Activated T-cell treated with anti-CD3 and anti-CD28 coated beads, Interleukin-2, amount 50 U/mL, for 72 hours (primary cell): Measurements from ENCODE around the gene ETFBKMT. TPM values are rescaled to one million over a fixed set of nuclear protein-coding genes. Genes with fewer than 3 reads are reported as not detected.
"Not testable (repeated sequence)": the region's sequence is repeated elsewhere in the genome, so short reads cannot be mapped to it uniquely, and the experiment has no call there.

Experiments
- ATAC-seq, 2 donors: fragments of 150-1000 bp; cut with Tn5 transposase; replicated peaks in 1 of 2; 2 replicates each; pipeline ENCODE4 v1.10.0; 2021; ENCODE audit warnings: moderate library complexity in 2 of 2, mild to moderate bottlenecking in 1 of 2
- DNase-seq, 2 donors: peaks; one replicate each; pipeline ENCODE4 v3.0.0; 2021 to 2022; ENCODE audit warnings: mixed read lengths in 1 of 2
- H3K27ac Mint-ChIP-seq: one replicate; pipeline ENCODE4 v1.8.0; 2022; ENCODE audit warnings: mild to moderate bottlenecking, moderate library complexity, mixed read lengths
- H3K27me3 Mint-ChIP-seq: one replicate; pipeline ENCODE4 v1.8.0; 2022; ENCODE audit warnings: low read depth, mixed read lengths
- H3K36me3 Mint-ChIP-seq, 2 donors: one replicate each; pipeline ENCODE4 v1.8.0; 2022; ENCODE audit warnings: mixed read lengths in 2 of 2, mild to moderate bottlenecking in 1 of 2; ENCODE audit not compliant: insufficient read depth in 2 of 2
- H3K4me1 Mint-ChIP-seq: one replicate; pipeline ENCODE4 v1.8.0; 2022; ENCODE audit warnings: low read depth, mixed read lengths
- H3K4me3 Mint-ChIP-seq, 2 donors: one replicate each; pipeline ENCODE4 v1.8.0; 2022; ENCODE audit warnings: mild to moderate bottlenecking in 2 of 2, mixed read lengths in 2 of 2, moderate library complexity in 2 of 2
- H3K9me3 Mint-ChIP-seq, 2 donors: one replicate each; pipeline ENCODE4 v1.8.0; 2022; ENCODE audit warnings: mixed read lengths in 2 of 2
- total RNA-seq, 2 donors: library from RNA; stranded (reverse); gene quantifications; one replicate each; pipeline ENCODE4 v1.2.3, GENCODE V29; 2022

Gene ETFBKMT
- total RNA-seq, 2 donors from 2014 or later: 1.3 to 2.0 TPM

DNA sequence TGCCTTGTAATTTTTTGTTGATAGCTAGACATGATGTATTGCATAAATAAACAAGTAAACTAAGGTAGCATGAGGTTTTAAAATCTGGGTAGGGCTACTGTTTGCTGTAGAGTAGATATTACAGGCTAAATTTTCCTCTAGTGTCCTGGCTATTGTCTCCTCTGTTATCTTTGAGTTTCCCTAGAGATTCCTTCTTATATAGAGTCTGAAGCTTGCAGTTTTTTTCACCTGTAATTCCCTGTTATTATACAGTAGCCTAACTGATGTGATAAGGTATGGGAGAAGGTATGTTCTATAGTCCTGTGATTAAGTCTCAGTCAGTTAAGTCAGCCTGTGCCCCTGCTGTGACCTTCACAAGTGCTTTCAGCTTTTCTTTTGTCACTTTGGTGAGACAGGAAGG is 9.5 kb downstream of the ETFBKMT start:
- no peak for ATAC-seq

DNA sequence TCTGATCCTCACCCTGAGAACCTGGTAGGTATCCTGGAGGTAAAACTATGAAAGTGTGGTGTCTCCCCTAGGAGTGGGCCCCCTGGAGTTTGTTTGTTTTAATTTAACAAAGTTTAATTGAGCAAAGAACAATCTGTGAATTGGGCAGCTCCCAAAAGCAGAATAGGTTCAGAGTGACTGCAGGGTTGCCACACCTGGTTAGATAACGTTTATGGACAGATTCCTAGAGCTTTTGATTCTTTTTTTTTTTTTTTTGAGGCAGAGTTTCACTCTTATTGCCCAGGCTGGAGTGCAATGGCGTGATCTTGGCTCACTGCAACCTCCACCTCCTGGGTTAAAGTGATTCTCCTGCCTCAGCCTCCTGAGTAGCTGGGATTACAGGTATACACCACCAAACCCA is 10.1 kb downstream of the ETFBKMT start:
- not testable (repeated sequence) for H3K36me3 Mint-ChIP-seq, DNase-seq, H3K27ac Mint-ChIP-seq, H3K9me3 Mint-ChIP-seq, ATAC-seq, H3K4me1 Mint-ChIP-seq, H3K4me3 Mint-ChIP-seq, H3K27me3 Mint-ChIP-seq

More for the DNA sequence above, 9.5 kb downstream of the ETFBKMT start:
- no peak for DNase-seq
- no peaks in the 10 kb centered on the region for H3K4me1 Mint-ChIP-seq
- peaks cover 5 to 6% of the 10 kb centered on the region in 2 donors for H3K9me3 Mint-ChIP-seq
- H3K27me3 Mint-ChIP-seq: no peaks in the 10 kb centered on the region
- H3K27ac Mint-ChIP-seq: no peak overlapping the region
- no peak overlapping the region for H3K4me3 Mint-ChIP-seq
- H3K36me3 Mint-ChIP-seq: peaks cover 8 to 9% of the 10 kb centered on the region in 2 donors

DNA sequence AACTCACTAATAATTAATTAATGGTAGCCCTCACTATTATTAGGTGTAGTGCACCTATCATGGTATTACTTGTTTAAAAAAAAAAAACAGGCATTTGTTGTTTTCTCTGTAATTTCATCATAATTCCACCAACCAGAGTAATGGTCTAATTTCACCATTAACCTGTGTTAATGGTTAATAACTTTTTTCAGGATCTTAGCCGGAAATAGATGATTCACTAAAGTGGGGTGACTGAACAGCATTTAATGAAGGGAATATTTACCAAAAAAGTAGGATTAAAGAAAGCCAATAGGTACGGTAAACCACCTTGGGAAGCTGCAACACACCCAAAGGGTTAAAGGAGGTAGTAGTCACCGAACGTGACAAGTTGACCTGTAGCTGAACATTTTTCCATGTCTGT is 13.0 kb downstream of the ETFBKMT start:
- no peaks in the 10 kb centered on the region for H3K4me1 Mint-ChIP-seq
- peaks cover 7 to 8% of the 10 kb centered on the region in 2 donors for H3K36me3 Mint-ChIP-seq
- ATAC-seq: no peak
- peaks cover 5% of the 10 kb centered on the region in 2 donors for H3K9me3 Mint-ChIP-seq
- H3K4me3 Mint-ChIP-seq: no peak overlapping the region
- no peak for DNase-seq
- no peaks in the 10 kb centered on the region for H3K27me3 Mint-ChIP-seq
- H3K27ac Mint-ChIP-seq: no peak overlapping the region

DNA sequence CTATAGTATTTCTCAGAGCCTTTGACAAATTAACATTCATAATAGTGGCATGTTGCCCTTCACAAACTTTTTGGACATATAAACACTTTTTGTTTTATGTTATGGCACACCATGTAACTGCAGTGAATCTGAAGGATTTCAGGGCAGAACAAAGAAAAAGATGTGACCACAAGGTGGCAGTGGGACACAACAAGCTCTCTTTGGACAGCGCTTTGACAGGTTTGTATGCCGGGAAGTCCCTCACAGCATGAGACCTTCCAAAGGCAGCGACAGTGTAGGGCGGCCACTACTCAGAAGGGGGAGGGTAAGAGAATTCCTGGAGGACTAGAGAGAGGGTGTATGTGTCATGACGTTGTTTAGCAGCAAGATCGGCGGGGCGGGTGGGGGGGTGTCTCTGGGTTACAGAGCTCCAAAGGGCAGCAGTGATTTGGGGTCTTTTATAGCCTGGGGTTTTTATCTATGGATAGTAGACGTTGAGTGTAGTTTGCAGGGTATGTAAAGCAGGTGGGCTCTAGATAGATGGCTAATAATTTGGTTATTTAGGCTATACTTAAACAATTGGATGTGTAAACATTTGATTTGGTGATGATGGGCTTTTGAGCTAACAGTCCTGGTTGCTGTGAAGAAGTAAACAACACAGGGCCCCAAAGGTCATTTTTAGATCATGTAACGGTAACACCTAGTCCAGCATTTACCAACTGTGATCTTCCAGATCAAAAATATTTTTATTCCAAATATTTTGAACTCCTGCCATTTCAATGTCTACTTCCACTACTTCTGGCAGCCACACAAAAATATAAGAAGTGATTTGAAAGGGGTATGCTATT is 22.9 kb downstream of the ETFBKMT start:
- Mint-ChIP-seq H3K27me3 (no peaks in the 10 kb centered on the region), H3K36me3 (peaks cover 12 to 25% of the 10 kb centered on the region in 2 donors), H3K4me3 (no peak overlapping the region), H3K27ac (peak overlapping the region; percentile 61), H3K9me3 (peaks cover 3 to 7% of the 10 kb centered on the region in 2 donors), H3K4me1 (peaks cover 13% of the 10 kb centered on the region)
- DNase-seq (peak; percentile 64 to 71), ATAC-seq (peak; percentile 76 to 83)

DNA sequence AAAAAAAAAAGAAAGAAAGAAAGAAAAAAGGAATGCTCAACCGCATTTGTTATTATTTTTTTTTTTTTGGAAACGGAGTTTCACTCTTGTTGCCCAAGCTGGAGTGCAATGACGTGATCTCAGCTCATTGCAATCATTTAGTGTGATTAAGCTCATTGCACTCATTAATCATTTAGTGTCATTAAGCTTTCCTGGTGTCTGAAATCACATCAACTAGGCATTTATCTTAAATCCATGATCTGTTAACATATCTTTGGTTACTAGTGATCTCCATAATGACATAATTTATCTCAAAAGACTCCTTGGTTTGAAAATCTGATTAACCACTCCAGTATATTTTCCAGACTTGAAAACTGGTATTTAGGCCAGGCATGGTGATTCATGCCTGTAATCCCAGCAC is 26.3 kb downstream of the ETFBKMT start:
- ATAC-seq: no peak
- no peak for DNase-seq
- Mint-ChIP-seq H3K27ac (no peak overlapping the region), H3K4me3 (no peak overlapping the region), H3K36me3 (peaks cover 15 to 28% of the 10 kb centered on the region in 2 donors), H3K9me3 (peaks cover 3 to 7% of the 10 kb centered on the region in 2 donors), H3K27me3 (no peaks in the 10 kb centered on the region), H3K4me1 (peaks cover 14% of the 10 kb centered on the region)

DNA sequence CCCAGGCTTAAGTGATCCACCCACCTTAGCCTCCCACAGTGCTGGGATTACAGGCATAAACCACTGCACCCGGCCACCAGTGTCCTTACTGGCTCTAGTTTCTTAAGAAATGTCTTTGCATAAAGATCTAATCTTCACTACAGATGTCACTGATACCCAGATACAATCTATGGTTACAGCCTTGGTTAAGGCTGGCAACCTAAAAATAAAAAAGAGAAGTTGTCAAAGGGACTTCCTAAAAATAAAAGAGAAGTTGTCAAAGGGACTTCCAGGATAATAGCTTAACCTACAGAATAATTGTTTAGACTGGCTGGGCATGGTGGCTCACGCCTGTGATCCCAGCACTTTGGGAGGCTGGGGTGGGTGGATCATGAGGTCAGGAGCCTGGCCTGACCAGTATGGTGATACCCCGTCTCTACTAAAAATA is 27.6 kb downstream of the ETFBKMT start:
- ATAC-seq (no peak), DNase-seq (no peak)
- H3K9me3 Mint-ChIP-seq: peaks cover 3 to 6% of the 10 kb centered on the region in 2 donors
- peaks cover 11% of the 10 kb centered on the region for H3K4me1 Mint-ChIP-seq
- H3K4me3 Mint-ChIP-seq: no peak overlapping the region
- H3K27me3 Mint-ChIP-seq: no peaks in the 10 kb centered on the region
- no peak overlapping the region for H3K27ac Mint-ChIP-seq
- H3K36me3 Mint-ChIP-seq: peaks cover 14 to 26% of the 10 kb centered on the region in 2 donors

DNA sequence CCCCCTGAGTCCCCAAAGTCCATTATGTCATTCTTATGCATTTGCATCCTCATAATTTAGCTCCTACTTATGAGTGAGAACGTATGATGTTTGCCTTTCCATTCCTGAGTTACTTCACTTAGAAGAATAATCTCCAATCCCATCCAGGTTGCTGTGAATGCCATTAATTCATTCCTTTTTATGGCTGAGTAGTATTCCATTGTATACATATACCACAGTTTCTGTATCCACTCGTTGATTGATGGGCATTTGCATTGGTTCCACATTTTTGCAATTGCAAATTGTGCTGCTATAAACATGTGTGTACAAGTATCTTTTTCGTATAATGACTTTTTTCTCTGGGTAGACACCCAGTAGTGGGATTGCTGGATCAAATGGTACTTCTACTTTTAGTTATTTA is 30.4 kb downstream of the ETFBKMT start:
- peaks cover 9 to 17% of the 10 kb centered on the region in 2 donors for H3K36me3 Mint-ChIP-seq
- not testable (repeated sequence) for H3K4me3 Mint-ChIP-seq, ATAC-seq, H3K4me1 Mint-ChIP-seq, DNase-seq, H3K27ac Mint-ChIP-seq, H3K27me3 Mint-ChIP-seq, H3K9me3 Mint-ChIP-seq

DNA sequence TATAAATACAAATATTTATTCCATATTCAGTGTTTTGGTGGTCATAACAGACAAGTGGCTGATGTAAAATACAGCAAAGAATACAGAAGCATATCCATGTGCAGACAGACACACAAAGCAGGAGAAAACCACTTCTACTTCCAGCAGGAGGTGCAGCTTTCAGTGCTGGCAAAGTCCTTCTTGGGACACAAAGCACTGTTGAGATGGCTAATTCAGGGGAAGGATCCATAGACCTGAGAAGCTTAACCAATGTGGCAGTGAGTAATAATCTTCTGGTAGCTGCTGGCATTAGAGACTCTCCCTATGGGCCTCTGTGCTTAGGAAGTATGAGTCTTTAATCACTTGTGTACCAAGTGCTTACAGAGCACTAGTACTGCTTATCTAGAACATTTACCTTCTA is 42.6 kb downstream of the ETFBKMT start:
- no peak for ATAC-seq
- Mint-ChIP-seq H3K27ac (no peak overlapping the region), H3K36me3 (peaks cover 0 to 7% of the 10 kb centered on the region in 2 donors), H3K27me3 (no peaks in the 10 kb centered on the region), H3K4me3 (no peak overlapping the region), H3K4me1 (peaks cover 14% of the 10 kb centered on the region), H3K9me3 (no peaks in the 10 kb centered on the region)
- no peak for DNase-seq

DNA sequence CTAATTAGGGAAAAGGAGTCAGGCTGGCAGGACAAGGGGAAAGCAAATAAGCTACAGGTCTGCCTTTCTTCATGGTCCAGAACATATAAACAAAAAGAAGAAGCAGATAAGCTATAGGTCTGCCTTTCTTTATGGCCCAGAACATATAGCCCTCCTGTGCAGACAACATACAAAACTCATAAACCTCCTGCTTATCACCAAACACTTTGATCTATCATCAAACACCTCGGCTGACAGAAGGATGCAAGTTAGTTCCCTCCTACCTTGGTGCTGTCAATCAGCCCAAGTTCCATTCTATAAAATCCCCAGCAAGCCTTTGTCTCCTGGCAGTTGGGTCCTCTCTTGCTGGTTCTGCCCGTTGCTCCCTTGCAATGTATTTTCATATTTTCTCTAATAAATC is 46.1 kb downstream of the ETFBKMT start:
- ATAC-seq (no peak), DNase-seq (no peak)
- Mint-ChIP-seq H3K4me3 (no peak overlapping the region), H3K9me3 (peaks cover 7 to 8% of the 10 kb centered on the region in 2 donors), H3K27me3 (no peaks in the 10 kb centered on the region), H3K36me3 (peaks cover 9 to 25% of the 10 kb centered on the region in 2 donors), H3K4me1 (peaks cover 14% of the 10 kb centered on the region), H3K27ac (no peak overlapping the region)

DNA sequence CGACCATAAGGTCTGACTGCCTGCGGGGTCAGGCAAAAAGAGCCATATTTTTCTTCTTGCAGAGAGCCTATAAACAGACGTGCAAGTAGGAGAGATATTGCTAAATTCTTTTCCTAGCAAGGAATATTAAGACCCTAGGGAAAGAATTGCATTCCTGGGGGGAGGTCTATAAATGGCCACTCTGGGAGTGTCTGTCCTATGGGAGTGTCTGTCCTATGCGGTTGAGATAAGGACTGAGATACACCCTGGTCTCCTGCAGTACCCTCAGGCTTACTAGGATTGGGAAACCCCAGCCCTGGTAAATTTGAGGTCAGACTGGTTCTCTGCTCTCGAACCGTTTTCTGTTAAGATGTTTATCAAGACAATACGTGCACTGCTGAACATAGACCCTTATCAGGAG is 48.6 kb downstream of the ETFBKMT start:
- not testable (repeated sequence) for H3K4me3 Mint-ChIP-seq, H3K9me3 Mint-ChIP-seq, ATAC-seq, H3K27me3 Mint-ChIP-seq, DNase-seq, H3K27ac Mint-ChIP-seq
- Mint-ChIP-seq H3K4me1 (peaks cover 14% of the 10 kb centered on the region), H3K36me3 (peaks cover 9 to 24% of the 10 kb centered on the region in 2 donors)

GRCh38 chr12:31710021-31710818 is 50.7 kb downstream of the ETFBKMT start:
- ATAC-seq (no peak), DNase-seq (no peak)
- Mint-ChIP-seq H3K27me3 (no peaks in the 10 kb centered on the region), H3K9me3 (peaks cover 7 to 8% of the 10 kb centered on the region in 2 donors), H3K27ac (peak overlapping the region; percentile 54), H3K36me3 (peaks cover 9 to 24% of the 10 kb centered on the region in 2 donors), H3K4me3 (no peak overlapping the region), H3K4me1 (peaks cover 4% of the 10 kb centered on the region)

DNA sequence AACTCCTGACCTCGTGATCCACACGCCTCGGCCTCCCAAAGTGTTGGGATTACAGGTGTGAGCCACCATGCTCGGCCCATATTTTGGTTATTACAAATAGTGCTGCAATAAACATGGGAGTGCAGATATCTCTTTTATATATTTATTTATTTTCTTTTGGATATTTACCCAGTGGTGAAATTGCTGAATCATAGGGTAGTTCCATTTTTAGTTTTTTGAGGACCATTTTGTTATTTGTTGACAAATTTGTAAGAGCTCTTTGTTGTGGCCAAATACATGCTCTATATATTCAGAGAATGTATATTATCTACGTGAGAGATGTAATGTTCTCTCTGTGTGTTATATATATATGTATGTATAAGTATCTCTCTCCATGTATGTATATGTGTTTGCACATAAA is 53.4 kb downstream of the ETFBKMT start:
- Mint-ChIP-seq H3K36me3 (peaks cover 15 to 20% of the 10 kb centered on the region in 2 donors), H3K27me3 (no peaks in the 10 kb centered on the region), H3K4me3 (no peak overlapping the region), H3K9me3 (peaks cover 8 to 14% of the 10 kb centered on the region in 2 donors), H3K4me1 (no peaks in the 10 kb centered on the region), H3K27ac (no peak overlapping the region)
- ATAC-seq (no peak), DNase-seq (no peak)
